ENCODE measurements around the gene TUSC2.

DNA sequence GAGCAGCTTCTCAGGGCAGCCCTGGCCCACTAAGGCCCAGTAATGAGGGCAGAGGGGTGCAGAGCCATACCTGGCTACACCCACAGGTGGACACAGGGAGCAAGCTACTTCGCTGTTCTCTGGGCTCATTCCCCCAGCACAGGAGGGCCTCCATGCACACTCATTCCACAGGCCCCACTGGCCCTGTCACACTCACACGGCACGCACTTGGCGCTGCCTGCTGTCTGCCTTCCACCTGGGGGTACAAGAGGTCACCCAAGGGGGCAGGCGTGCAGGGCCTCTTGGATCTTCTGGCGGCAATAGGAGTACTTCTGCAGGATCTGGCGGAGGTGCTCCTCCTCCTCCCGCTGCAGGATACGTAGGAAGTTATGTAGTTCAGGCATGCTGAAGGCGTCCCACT, 2.3 kb upstream of the TUSC2 start:
- TF ChIP-seq, protein P1, sequence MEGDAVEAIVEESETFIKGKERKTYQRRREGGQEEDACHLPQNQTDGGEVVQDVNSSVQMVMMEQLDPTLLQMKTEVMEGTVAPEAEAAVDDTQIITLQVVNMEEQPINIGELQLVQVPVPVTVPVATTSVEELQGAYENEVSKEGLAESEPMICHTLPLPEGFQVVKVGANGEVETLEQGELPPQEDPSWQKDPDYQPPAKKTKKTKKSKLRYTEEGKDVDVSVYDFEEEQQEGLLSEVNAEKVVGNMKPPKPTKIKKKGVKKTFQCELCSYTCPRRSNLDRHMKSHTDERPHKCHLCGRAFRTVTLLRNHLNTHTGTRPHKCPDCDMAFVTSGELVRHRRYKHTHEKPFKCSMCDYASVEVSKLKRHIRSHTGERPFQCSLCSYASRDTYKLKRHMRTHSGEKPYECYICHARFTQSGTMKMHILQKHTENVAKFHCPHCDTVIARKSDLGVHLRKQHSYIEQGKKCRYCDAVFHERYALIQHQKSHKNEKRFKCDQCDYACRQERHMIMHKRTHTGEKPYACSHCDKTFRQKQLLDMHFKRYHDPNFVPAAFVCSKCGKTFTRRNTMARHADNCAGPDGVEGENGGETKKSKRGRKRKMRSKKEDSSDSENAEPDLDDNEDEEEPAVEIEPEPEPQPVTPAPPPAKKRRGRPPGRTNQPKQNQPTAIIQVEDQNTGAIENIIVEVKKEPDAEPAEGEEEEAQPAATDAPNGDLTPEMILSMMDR (IDR thresholded peaks at IDR 0.05) = no peak
- no peak for TF ChIP-seq POLR2A (IDR thresholded peaks at IDR 0.05)
